NT2/D1 (cell line): ENCODE measurements around the gene PPAN.

Experiments used
- DNase-seq: peaks from one replicate; pipeline ENCODE4 v3.0.0-alpha.2; 2011; ENCODE audit warnings: low read depth, low spot score
- H3K27me3 ChIP-seq: 2 replicates; pipeline ENCODE4 v1.6.0; 2011; ENCODE audit warnings: mild to moderate bottlenecking; ENCODE audit not compliant: insufficient read length, insufficient read depth
- H3K36me3 ChIP-seq: 2 replicates; pipeline ENCODE4 v1.6.1; 2011; ENCODE audit warnings: mild to moderate bottlenecking, low read length, mixed read lengths; ENCODE audit not compliant: insufficient read depth, insufficient read length
- H3K4me1 ChIP-seq: 2 replicates; pipeline ENCODE4 v1.5.1; 2011; ENCODE audit not compliant: insufficient read depth, insufficient read length
- H3K4me3 ChIP-seq: 2 replicates; pipeline ENCODE4 v1.5.1; 2011; ENCODE audit warnings: low read depth; ENCODE audit not compliant: insufficient read length
- H3K9ac ChIP-seq: 2 replicates; pipeline ENCODE4 v1.6.0; 2011; ENCODE audit warnings: low read depth; ENCODE audit not compliant: insufficient read length
- H3K9me3 ChIP-seq: 2 replicates; pipeline ENCODE4 v1.5.1; 2011; ENCODE audit warnings: mild to moderate bottlenecking, low read length; ENCODE audit not compliant: insufficient read depth
- SUZ12 ChIP-seq: IDR thresholded peaks from 2 replicates; pipeline ENCODE4 v1.6.1; 2011; ENCODE audit not compliant: insufficient read length, insufficient read depth; ENCODE audit errors: extremely low read depth
- YY1 ChIP-seq: IDR thresholded peaks from 2 replicates; pipeline ENCODE4 v1.6.1; 2011; ENCODE audit not compliant: insufficient read length, insufficient read depth
- ZNF274 ChIP-seq: IDR thresholded peaks from 2 replicates; pipeline ENCODE4 v1.6.1; 2011; ENCODE audit warnings: mild to moderate bottlenecking, low read depth, low read length

PPAN gene

DNA sequence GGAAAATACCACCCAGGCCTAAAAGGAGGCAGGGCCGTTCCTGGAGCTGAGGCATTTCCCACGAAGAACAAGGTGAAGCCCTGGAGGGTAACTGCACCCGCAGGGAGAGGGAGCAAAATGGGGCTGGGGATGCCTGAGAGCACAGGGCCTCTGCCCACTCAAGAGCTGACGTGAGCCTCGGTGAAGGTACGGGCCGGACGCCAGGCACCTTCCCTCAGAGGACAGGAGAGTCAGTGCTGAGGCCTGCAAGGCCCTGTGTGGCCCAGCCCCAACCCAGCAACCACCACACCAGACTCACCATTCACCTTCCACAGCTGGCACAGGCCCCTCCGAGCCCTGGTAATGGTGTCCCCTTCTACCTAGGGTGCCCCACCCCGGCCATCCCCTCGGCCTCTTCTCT, 52.3 kb downstream of the PPAN start:
- Histone ChIP-seq H3K9me3 (no peaks in the 10 kb centered on the region), H3K4me3 (no peak overlapping the region), H3K9ac (no peak overlapping the region), H3K27me3 (no peaks in the 10 kb centered on the region), H3K36me3 (peaks cover 99% of the 10 kb centered on the region), H3K4me1 (peaks cover 3% of the 10 kb centered on the region)
- TF ChIP-seq SUZ12 (no peak), YY1 (no peak), ZNF274 (no peak)
- no peak for DNase-seq

DNA sequence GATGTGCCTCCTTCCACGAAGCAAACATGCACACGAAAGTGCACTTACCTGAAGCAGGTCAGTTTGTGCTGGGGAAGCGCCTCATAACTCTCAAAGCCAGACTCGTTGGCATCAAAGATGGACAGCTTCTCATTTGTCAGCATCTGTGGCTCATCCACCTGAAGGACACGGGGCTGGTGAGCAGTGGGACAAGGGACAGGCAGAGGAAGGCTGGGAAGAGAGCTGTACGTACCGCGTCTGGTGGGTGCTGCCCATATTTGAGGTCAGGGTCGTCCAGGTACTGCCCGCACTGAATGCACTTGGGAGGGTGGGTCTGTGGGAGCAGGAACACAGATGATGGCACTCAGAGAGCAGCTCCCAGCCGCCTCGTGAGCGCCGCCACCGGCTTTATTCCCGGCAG, 53.4 kb downstream of the PPAN start:
- DNase-seq = no peak
- Histone ChIP-seq H3K4me3 (no peak overlapping the region), H3K9ac (no peak overlapping the region), H3K4me1 (peaks cover 3% of the 10 kb centered on the region), H3K36me3 (peaks cover 99% of the 10 kb centered on the region), H3K9me3 (no peaks in the 10 kb centered on the region), H3K27me3 (no peaks in the 10 kb centered on the region)
- TF ChIP-seq YY1 (no peak), SUZ12 (no peak), ZNF274 (no peak)
